Vagina (tissue), 2 donors: ENCODE results near the gene COL24A1. TPM values are rescaled to one million over a fixed set of nuclear protein-coding genes. Genes with fewer than 3 reads are reported as not detected.

ENCODE experiments used
- DNase-seq, 2 donors: peaks; one replicate each; pipeline ENCODE4 v3.0.0-alpha.2; 2017; ENCODE audit errors: extremely low spot score in 2 of 2
- H3K27ac ChIP-seq: fragments of 200-600 bp; sonication (generic); one replicate; pipeline ENCODE4 v1.5.1; 2019
- H3K27me3 ChIP-seq: fragments of 200-600 bp; sonication (generic); one replicate; pipeline ENCODE4 v1.5.1; 2019
- H3K36me3 ChIP-seq, 2 donors: fragments of 200-600 bp; sonication (generic); one replicate each; pipeline ENCODE4 v1.5.1; 2017 to 2019
- H3K4me1 ChIP-seq: fragments of 200-600 bp; sonication (generic); one replicate; pipeline ENCODE4 v1.5.1; 2019
- H3K4me3 ChIP-seq, 2 donors: fragments of 200-600 bp; sonication (generic); 1 replicate in 1 of 2; 2 replicates in 1 of 2; pipeline ENCODE4 v1.5.1; 2016 to 2019
- H3K9me3 ChIP-seq: fragments of 200-600 bp; sonication (generic); one replicate; pipeline ENCODE4 v1.5.1; 2019
- CTCF ChIP-seq, 3 experiments: fragments of 450-650 bp in 2 of 3; fragments of 200-600 bp in 1 of 3; sonication (generic) in 1 of 3; IDR thresholded peaks; one replicate each; pipeline ENCODE4 v1.5.1; 2017 to 2019; ENCODE audit warnings: antibody characterized with exemption in 3 of 3, mild to moderate bottlenecking in 2 of 3, moderate library complexity in 2 of 3
- POLR2A ChIP-seq, 2 donors: fragments of 450-650 bp; IDR thresholded peaks; one replicate each; pipeline ENCODE4 v1.6.1; 2017; ENCODE audit warnings: antibody characterized with exemption in 2 of 2, mild to moderate bottlenecking in 2 of 2, moderate library complexity in 2 of 2
- POLR2AphosphoS5 ChIP-seq, 2 donors: sonication (generic); formaldehyde crosslinking; IDR thresholded peaks; one replicate each; pipeline ENCODE4 v1.9.0; 2017; ENCODE audit warnings: antibody characterized with exemption in 2 of 2, mild to moderate bottlenecking in 2 of 2, low read depth in 1 of 2; ENCODE audit not compliant: insufficient read depth in 1 of 2
- intact Hi-C: fragments of 100-400 bp; cut with DNase I; formaldehyde crosslinking; loops from one replicate; pipeline ENCODE4 v1.15.1; 2023
- total RNA-seq: library from RNA; depleted of rRNA; stranded (reverse); fragments of >200 nt; gene quantifications from one replicate; pipeline ENCODE4 v1.2.3, GENCODE V29; 2016

COL24A1 gene
- total RNA-seq, 1 donor from 2014 or later, result 0.98 TPM

GRCh38 chr1:85933961-85934360 lies 222.6 kb downstream of the COL24A1 start:
- DNase-seq, result no peak
- TF ChIP-seq CTCF (IDR thresholded peaks at IDR 0.05) (no peak), POLR2AphosphoS5 (IDR thresholded peaks at IDR 0.05; ENCODE audit: insufficient read depth in 1 of 2, low read depth in 1 of 2) (no peak), POLR2A (IDR thresholded peaks at IDR 0.05) (no peak)
- intact Hi-C loops, result no loop called here
- Histone ChIP-seq H3K4me1 (no peaks in the 10 kb centered on the region), H3K27me3 (no peaks in the 10 kb centered on the region), H3K9me3 (no peaks in the 10 kb centered on the region), H3K27ac (no peak overlapping the region), H3K36me3 (no peaks in the 10 kb centered on the region), H3K4me3 (no peak overlapping the region)

GRCh38 chr1:85911742-85912141 lies 244.8 kb downstream of the COL24A1 start:
- Histone ChIP-seq H3K9me3 (no peaks in the 10 kb centered on the region), H3K27me3 (no peaks in the 10 kb centered on the region), H3K4me3 (no peak overlapping the region), H3K27ac (no peak overlapping the region), H3K36me3 (no peaks in the 10 kb centered on the region), H3K4me1 (no peaks in the 10 kb centered on the region)
- DNase-seq, result no peak
- intact Hi-C loops, result no loop called here
- TF ChIP-seq POLR2AphosphoS5 (IDR thresholded peaks at IDR 0.05; ENCODE audit: insufficient read depth in 1 of 2, low read depth in 1 of 2), result no peak
- TF ChIP-seq CTCF (IDR thresholded peaks at IDR 0.05), result no peak
- no peak for TF ChIP-seq POLR2A (IDR thresholded peaks at IDR 0.05)

- Histone ChIP-seq H3K27ac (no peak overlapping the region), H3K4me3 (no peak overlapping the region), H3K4me1 (no peaks in the 10 kb centered on the region), H3K36me3 (no peaks in the 10 kb centered on the region), H3K27me3 (no peaks in the 10 kb centered on the region), H3K9me3 (no peaks in the 10 kb centered on the region)
- no peak for DNase-seq
- intact Hi-C loops, result no loop called here
- no peak for TF ChIP-seq CTCF (IDR thresholded peaks at IDR 0.05)
- no peak for TF ChIP-seq POLR2A (IDR thresholded peaks at IDR 0.05)
- TF ChIP-seq POLR2AphosphoS5 (IDR thresholded peaks at IDR 0.05; ENCODE audit: insufficient read depth in 1 of 2, low read depth in 1 of 2), result no peak
Measured at GRCh38 chr1:85900921-85901320, 255.7 kb downstream of the COL24A1 start.

- no peak for DNase-seq
- H3K4me1 ChIP-seq, result no peaks in the 10 kb centered on the region
- intact Hi-C loops, result no loop called here
- H3K27me3 ChIP-seq, result no peaks in the 10 kb centered on the region
- no peak overlapping the region for H3K4me3 ChIP-seq
- no peaks in the 10 kb centered on the region for H3K36me3 ChIP-seq
- H3K27ac ChIP-seq, result no peak overlapping the region
- no peaks in the 10 kb centered on the region for H3K9me3 ChIP-seq
- TF ChIP-seq POLR2AphosphoS5 (IDR thresholded peaks at IDR 0.05; ENCODE audit: insufficient read depth in 1 of 2, low read depth in 1 of 2) (no peak), POLR2A (IDR thresholded peaks at IDR 0.05) (no peak), CTCF (IDR thresholded peaks at IDR 0.05) (no peak)
Measured at GRCh38 chr1:85898861-85899260, 257.7 kb downstream of the COL24A1 start.

- DNase-seq, result no peak
- TF ChIP-seq POLR2AphosphoS5 (IDR thresholded peaks at IDR 0.05; ENCODE audit: insufficient read depth in 1 of 2, low read depth in 1 of 2) (no peak), CTCF (IDR thresholded peaks at IDR 0.05) (peak in 1 of 3 experiments; percentile 20)
- no peak overlapping the region for H3K27ac ChIP-seq
- no peaks in the 10 kb centered on the region for H3K9me3 ChIP-seq
- H3K4me3 ChIP-seq, result no peak overlapping the region
- no peaks in the 10 kb centered on the region for H3K27me3 ChIP-seq
- no peaks in the 10 kb centered on the region for H3K4me1 ChIP-seq
- intact Hi-C loops, result no loop called here
- no peaks in the 10 kb centered on the region for H3K36me3 ChIP-seq
Measured at GRCh38 chr1:85894651-85895050, 261.9 kb downstream of the COL24A1 start.
